ENCODE measurements around the gene OR3A1. TPM values are rescaled to one million over a fixed set of nuclear protein-coding genes. Genes with fewer than 3 reads are reported as not detected.
"Not testable (repeated sequence)": the region's sequence is repeated elsewhere in the genome, so short reads cannot be mapped to it uniquely, and the experiment has no call there.

OR3A1 gene
- total RNA-seq, 1 experiment from 2014 or later = not detected

DNA sequence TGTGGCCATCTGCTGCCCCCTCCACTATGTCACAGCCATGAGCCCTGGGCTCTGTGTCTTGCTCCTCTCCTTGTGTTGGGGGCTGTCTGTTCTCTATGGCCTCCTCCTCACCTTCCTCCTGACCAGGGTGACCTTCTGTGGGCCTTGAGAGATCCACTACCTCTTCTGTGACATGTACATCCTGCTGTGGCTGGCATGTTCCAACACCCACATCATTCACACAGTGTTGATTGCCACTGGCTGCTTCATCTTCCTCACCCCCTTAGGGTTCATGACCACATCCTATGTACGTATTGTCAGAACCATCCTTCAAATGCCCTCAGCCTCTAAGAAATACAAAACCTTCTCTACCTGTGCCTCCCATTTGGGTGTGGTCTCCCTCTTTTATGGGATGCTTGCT lies 57.1 kb downstream of the OR3A1 start:
- H3K4me3 Mint-ChIP-seq (ENCODE audit: unreplicated experiment); POLR2A ChIA-PET; H3K27me3 Mint-ChIP-seq (ENCODE audit: insufficient read depth, unreplicated experiment); BruUV-seq (replicated peaks); intact Hi-C loops (cut with micrococcal nuclease); H3K36me3 Mint-ChIP-seq (ENCODE audit: insufficient read depth, unreplicated experiment); H3K9me3 Mint-ChIP-seq (ENCODE audit: unreplicated experiment); CTCF ChIA-PET; H3K27ac Mint-ChIP-seq (ENCODE audit: low read depth, unreplicated experiment); DNase-seq (ENCODE audit: unreplicated experiment); H3K4me1 Mint-ChIP-seq (ENCODE audit: insufficient read depth, unreplicated experiment): not testable (repeated sequence)

Other genes starting within 250 kb of the OR3A1 start
- not detected in 2 replicates for gene OR1D5, start 234.8 kb downstream of the OR3A1 start, total RNA-seq (2022)
- not detected in 2 replicates for gene OR1D2, start 193.9 kb downstream of the OR3A1 start, total RNA-seq (2022)
- not detected in 2 replicates for gene OR1G1, start 170.8 kb downstream of the OR3A1 start, total RNA-seq (2022)
- not detected in 2 replicates for gene OR1A2, start 100.8 kb downstream of the OR3A1 start, total RNA-seq (2022)
- gene OR1A1, start 90.7 kb downstream of the OR3A1 start, total RNA-seq (2022) = not detected in 2 replicates
- not detected in 2 replicates for gene OR3A2, start 87.9 kb upstream of the OR3A1 start, total RNA-seq (2022)
- gene OR1E1, start 100.0 kb upstream of the OR3A1 start, total RNA-seq (2022) = not detected in 2 replicates
- not detected in 2 replicates for gene OR3A3, start 113.0 kb upstream of the OR3A1 start, total RNA-seq (2022)
- not detected in 2 replicates for gene OR1E2, start 135.5 kb upstream of the OR3A1 start, total RNA-seq (2022)
- not detected in 2 replicates for gene SPATA22, start 173.5 kb upstream of the OR3A1 start, total RNA-seq (2022)
- 0.54 TPM in 2 replicates for gene ASPA, start 177.6 kb upstream of the OR3A1 start, total RNA-seq (2022)